HepG2 (cell line): Measurements from ENCODE around the gene CSNK1G1. TPM values are rescaled to one million over a fixed set of nuclear protein-coding genes. Genes with fewer than 3 reads are reported as not detected.

Source experiments
- BCL6 ChIP-seq: IDR thresholded peaks from 2 replicates; pipeline ENCODE4 v1.6.1; 2016; ENCODE audit warnings: missing genetic modification reagents, missing compliant biosample characterization
- CHCHD3 ChIP-seq: sonication (generic); formaldehyde crosslinking; IDR thresholded peaks from 2 replicates; pipeline ENCODE4 v1.8.0; 2022; ENCODE audit warnings: mild to moderate bottlenecking, missing genetic modification reagents, moderate library complexity
- KLF6 ChIP-seq: IDR thresholded peaks from 2 replicates; pipeline ENCODE4 v1.8.0; 2016; ENCODE audit warnings: missing biosample characterization, missing genetic modification reagents
- MAFF ChIP-seq: IDR thresholded peaks from 2 replicates; pipeline ENCODE4 v1.6.1; 2011; ENCODE audit warnings: low read depth, low read length, improper control_type of control experiment
- PCBP2 ChIP-seq: fragments of 200-400 bp; formaldehyde crosslinking; optimal IDR thresholded peaks from 2 replicates; pipeline ENCODE3; 2018; ENCODE audit warnings: low read length, low read depth; ENCODE audit not compliant: poor library complexity, severe bottlenecking
- PRMT3 ChIP-seq: sonication (generic); formaldehyde crosslinking; IDR thresholded peaks from 2 replicates; pipeline ENCODE4 v1.8.1; 2022; ENCODE audit warnings: low read depth, mild to moderate bottlenecking, moderate library complexity, missing genetic modification reagents, borderline replicate concordance
- RBM22 ChIP-seq: fragments of 200-400 bp; formaldehyde crosslinking; optimal IDR thresholded peaks from 2 replicates; pipeline ENCODE3; 2017; ENCODE audit warnings: mild to moderate bottlenecking, low read length, moderate library complexity
- U2AF2 ChIP-seq: fragments of 200-400 bp; formaldehyde crosslinking; IDR thresholded peaks from 2 replicates; pipeline ENCODE4 v1.6.1; 2017; ENCODE audit warnings: low read depth, mild to moderate bottlenecking, low read length
- ZNF513 ChIP-seq: sonication (generic); formaldehyde crosslinking; conservative IDR thresholded peaks from 2 replicates; pipeline ENCODE4 v1.5.0; 2020; ENCODE audit warnings: missing genetic modification reagents
- ZNF616 ChIP-seq: sonication (generic); formaldehyde crosslinking; IDR thresholded peaks from 2 replicates; pipeline ENCODE4 v1.5.0; 2020; ENCODE audit warnings: low read depth, mild to moderate bottlenecking, missing genetic modification reagents
- ZNF703 ChIP-seq: sonication (generic); formaldehyde crosslinking; IDR thresholded peaks from 2 replicates; pipeline ENCODE4 v1.5.1; 2020; ENCODE audit warnings: missing genetic modification reagents, mild to moderate bottlenecking, moderate library complexity, borderline replicate concordance
- polyA plus RNA-seq, 8 experiments: library from polyadenylated mRNA; depleted of rRNA in 3 of 8; stranded (reverse) in 7 of 8; unstranded in 1 of 8; fragments of >200 nt; fragmentation: Illumina TruSeq in 4 of 8; extraction: Trizol in 4 of 8; gene quantifications; 2 replicates each; pipeline versions ENCODE4 v1.2.1 to v1.2.3, GENCODE V29; 2011 to 2016; ENCODE audit warnings: low read depth in 4 of 8, missing spikeins in 1 of 8, mixed read lengths in 1 of 8; ENCODE audit not compliant: insufficient read depth in 1 of 8
- total RNA-seq, 5 experiments: library from RNA; depleted of rRNA; stranded (reverse); fragments of >200 nt; fragmentation: Illumina TruSeq; extraction: Trizol; gene quantifications; 2 replicates each; pipeline ENCODE4 v1.2.3, GENCODE V29; 2016; ENCODE audit warnings: low read depth in 1 of 5
- TF ChIP-seq, protein P1 (sequence below): IDR thresholded peaks from 2 replicates; pipeline ENCODE4 v1.6.1; 2016; ENCODE audit warnings: low read depth, missing genetic modification reagents, missing compliant biosample characterization
- TF ChIP-seq, protein P2 (sequence below): sonication (generic); formaldehyde crosslinking; IDR thresholded peaks from 2 replicates; pipeline ENCODE4 v1.5.1; 2020; ENCODE audit warnings: mild to moderate bottlenecking, missing genetic modification reagents, moderate library complexity

CSNK1G1 gene
- total and polyA plus RNA-seq, 2 of the 13 experiments (the other 11 are each of a cell fraction or from before 2014, with no cell fraction given), result 8.5 to 12.6 TPM

DNA sequence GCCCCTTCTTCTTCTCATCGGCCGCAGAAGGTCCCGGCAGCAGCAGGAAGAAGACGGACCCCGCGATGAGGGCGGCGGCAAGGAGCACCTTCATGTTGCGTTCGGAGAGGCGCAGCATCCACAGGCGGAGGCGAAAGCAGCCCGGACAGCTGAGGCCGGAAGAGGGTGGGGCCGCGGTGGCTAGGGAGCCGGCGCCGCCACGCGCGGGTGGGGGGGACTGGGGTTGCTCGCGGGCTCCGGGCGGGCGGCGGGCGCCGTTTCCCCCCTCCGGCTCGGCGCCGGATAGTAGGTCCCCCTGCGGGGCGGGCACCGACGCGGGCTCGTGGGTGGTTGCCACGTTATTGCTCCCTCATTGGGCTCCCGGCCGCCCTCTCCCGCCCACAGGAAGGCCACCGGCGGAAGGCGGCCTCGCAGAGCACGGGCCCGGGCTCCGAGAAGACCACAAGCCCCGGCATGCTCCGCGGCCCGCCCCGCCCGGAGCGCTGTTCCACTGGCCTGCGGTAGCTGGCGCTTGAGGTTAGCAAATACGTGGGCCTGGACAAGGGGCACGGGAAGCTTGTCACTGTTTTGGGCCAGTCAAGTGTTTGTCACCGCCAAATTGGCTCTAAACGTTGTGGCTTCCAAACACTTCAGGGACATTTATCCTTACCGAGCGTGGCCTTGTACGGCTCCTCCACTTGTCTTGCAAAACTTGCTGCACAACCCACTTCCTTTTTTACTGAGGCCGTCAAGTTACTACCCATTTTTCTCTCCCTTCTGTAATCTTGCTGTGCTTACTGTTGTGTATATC is 192.9 kb downstream of the CSNK1G1 start, which contains the start of gene PPIB (continued):
- TF ChIP-seq, protein P1, sequence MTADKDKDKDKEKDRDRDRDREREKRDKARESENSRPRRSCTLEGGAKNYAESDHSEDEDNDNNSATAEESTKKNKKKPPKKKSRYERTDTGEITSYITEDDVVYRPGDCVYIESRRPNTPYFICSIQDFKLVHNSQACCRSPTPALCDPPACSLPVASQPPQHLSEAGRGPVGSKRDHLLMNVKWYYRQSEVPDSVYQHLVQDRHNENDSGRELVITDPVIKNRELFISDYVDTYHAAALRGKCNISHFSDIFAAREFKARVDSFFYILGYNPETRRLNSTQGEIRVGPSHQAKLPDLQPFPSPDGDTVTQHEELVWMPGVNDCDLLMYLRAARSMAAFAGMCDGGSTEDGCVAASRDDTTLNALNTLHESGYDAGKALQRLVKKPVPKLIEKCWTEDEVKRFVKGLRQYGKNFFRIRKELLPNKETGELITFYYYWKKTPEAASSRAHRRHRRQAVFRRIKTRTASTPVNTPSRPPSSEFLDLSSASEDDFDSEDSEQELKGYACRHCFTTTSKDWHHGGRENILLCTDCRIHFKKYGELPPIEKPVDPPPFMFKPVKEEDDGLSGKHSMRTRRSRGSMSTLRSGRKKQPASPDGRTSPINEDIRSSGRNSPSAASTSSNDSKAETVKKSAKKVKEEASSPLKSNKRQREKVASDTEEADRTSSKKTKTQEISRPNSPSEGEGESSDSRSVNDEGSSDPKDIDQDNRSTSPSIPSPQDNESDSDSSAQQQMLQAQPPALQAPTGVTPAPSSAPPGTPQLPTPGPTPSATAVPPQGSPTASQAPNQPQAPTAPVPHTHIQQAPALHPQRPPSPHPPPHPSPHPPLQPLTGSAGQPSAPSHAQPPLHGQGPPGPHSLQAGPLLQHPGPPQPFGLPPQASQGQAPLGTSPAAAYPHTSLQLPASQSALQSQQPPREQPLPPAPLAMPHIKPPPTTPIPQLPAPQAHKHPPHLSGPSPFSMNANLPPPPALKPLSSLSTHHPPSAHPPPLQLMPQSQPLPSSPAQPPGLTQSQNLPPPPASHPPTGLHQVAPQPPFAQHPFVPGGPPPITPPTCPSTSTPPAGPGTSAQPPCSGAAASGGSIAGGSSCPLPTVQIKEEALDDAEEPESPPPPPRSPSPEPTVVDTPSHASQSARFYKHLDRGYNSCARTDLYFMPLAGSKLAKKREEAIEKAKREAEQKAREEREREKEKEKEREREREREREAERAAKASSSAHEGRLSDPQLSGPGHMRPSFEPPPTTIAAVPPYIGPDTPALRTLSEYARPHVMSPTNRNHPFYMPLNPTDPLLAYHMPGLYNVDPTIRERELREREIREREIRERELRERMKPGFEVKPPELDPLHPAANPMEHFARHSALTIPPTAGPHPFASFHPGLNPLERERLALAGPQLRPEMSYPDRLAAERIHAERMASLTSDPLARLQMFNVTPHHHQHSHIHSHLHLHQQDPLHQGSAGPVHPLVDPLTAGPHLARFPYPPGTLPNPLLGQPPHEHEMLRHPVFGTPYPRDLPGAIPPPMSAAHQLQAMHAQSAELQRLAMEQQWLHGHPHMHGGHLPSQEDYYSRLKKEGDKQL (CRISPR knock-in tag), result no peak
- TF ChIP-seq ZNF703, result no peak
- TF ChIP-seq PRMT3 (CRISPR knock-in tag), result no peak; the same call in 1 of the 2 replicates
- no peak for TF ChIP-seq MAFF
- TF ChIP-seq RBM22, result no peak
- no peak for TF ChIP-seq CHCHD3
- TF ChIP-seq BCL6 (CRISPR knock-in tag), result 0 out of 2 replicates have a peak, but pooled peaks have one; percentile 6
- TF ChIP-seq KLF6 (CRISPR knock-in tag), result no peak; the same call in 1 of the 2 replicates
- TF ChIP-seq ZNF616 (CRISPR knock-in tag), result no peak
- TF ChIP-seq PCBP2, result no peak
- TF ChIP-seq, protein P2, sequence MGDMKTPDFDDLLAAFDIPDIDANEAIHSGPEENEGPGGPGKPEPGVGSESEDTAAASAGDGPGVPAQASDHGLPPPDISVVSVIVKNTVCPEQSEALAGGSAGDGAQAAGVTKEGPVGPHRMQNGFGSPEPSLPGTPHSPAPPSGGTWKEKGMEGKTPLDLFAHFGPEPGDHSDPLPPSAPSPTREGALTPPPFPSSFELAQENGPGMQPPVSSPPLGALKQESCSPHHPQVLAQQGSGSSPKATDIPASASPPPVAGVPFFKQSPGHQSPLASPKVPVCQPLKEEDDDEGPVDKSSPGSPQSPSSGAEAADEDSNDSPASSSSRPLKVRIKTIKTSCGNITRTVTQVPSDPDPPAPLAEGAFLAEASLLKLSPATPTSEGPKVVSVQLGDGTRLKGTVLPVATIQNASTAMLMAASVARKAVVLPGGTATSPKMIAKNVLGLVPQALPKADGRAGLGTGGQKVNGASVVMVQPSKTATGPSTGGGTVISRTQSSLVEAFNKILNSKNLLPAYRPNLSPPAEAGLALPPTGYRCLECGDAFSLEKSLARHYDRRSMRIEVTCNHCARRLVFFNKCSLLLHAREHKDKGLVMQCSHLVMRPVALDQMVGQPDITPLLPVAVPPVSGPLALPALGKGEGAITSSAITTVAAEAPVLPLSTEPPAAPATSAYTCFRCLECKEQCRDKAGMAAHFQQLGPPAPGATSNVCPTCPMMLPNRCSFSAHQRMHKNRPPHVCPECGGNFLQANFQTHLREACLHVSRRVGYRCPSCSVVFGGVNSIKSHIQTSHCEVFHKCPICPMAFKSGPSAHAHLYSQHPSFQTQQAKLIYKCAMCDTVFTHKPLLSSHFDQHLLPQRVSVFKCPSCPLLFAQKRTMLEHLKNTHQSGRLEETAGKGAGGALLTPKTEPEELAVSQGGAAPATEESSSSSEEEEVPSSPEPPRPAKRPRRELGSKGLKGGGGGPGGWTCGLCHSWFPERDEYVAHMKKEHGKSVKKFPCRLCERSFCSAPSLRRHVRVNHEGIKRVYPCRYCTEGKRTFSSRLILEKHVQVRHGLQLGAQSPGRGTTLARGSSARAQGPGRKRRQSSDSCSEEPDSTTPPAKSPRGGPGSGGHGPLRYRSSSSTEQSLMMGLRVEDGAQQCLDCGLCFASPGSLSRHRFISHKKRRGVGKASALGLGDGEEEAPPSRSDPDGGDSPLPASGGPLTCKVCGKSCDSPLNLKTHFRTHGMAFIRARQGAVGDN, result peak; percentile 86
- TF ChIP-seq ZNF513 (CRISPR knock-in tag), result no peak; the same call in 1 of the 2 replicates
- TF ChIP-seq U2AF2, result no peak
